Measurements from ENCODE around the gene RPS28. TPM values are rescaled to one million over a fixed set of nuclear protein-coding genes. Genes with fewer than 3 reads are reported as not detected.
"Not testable (repeated sequence)": the region's sequence is repeated elsewhere in the genome, so short reads cannot be mapped to it uniquely, and the experiment has no call there.

Gene RPS28
- total and polyA plus RNA-seq, 5 experiments from 2014 or later, result 3,024 to 4,165 (median 3,764) TPM

GRCh38 chr19:8336072-8336569, 14.8 kb downstream of the RPS28 start:
- no peak for ATAC-seq
- H3K4me1 Mint-ChIP-seq, result peaks cover 4 to 16% (median 7%) of the 10 kb centered on the region in 4 donors
- H3K27me3 Mint-ChIP-seq, result peaks cover 9 to 34% (median 19%) of the 10 kb centered on the region in 5 donors

GRCh38 chr19:8336660-8337059, 15.4 kb downstream of the RPS28 start:
- H3K4me1 Mint-ChIP-seq, result peaks cover 4 to 17% (median 8%) of the 10 kb centered on the region in 4 donors

More at GRCh38 chr19:8336072-8336569, 14.8 kb downstream of the RPS28 start:
- POLR2A ChIA-PET, result interaction anchor here (0.6 kb wide), 1 partner anchor 146 kb away, joined by 3 read pairs; no protein-coding TSS in a partner anchor
- Mint-ChIP-seq H3K4me3 (peak overlapping the region in 9 of 10 donors; percentile 50 to 77 (median 66)), H3K27ac (no peak overlapping the region), H3K36me3 (peaks cover 0 to 3% (median 0%) of the 10 kb centered on the region in 3 donors), H3K9me3 (no peaks in the 10 kb centered on the region)
- peak in 1 of 10 donors; percentile 56 for DNase-seq

GRCh38 chr19:8337728-8338127, 16.4 kb downstream of the RPS28 start:
- peak overlapping the region in 1 of 10 donors; percentile 14 for H3K4me3 Mint-ChIP-seq

More at GRCh38 chr19:8336660-8337059, 15.4 kb downstream of the RPS28 start:
- no peak overlapping the region for H3K4me3 Mint-ChIP-seq
- no peaks in the 10 kb centered on the region for H3K9me3 Mint-ChIP-seq
- H3K36me3 Mint-ChIP-seq, result peaks cover 0 to 3% (median 0%) of the 10 kb centered on the region in 3 donors
- POLR2A ChIA-PET, result interaction anchor here (0.6 kb wide), 2 partner anchors 120 to 145 kb away, joined by 3 read pairs; no protein-coding TSS in a partner anchor
- H3K27me3 Mint-ChIP-seq, result peaks cover 9 to 34% (median 19%) of the 10 kb centered on the region in 5 donors
- ATAC-seq, result no peak
- DNase-seq, result no peak
- no peak overlapping the region for H3K27ac Mint-ChIP-seq

GRCh38 chr19:8338835-8339234, 17.5 kb downstream of the RPS28 start:
- no peak for ATAC-seq
- DNase-seq, result no peak
- H3K4me1 Mint-ChIP-seq, result peaks cover 8 to 31% (median 15%) of the 10 kb centered on the region in 4 donors
- H3K36me3 Mint-ChIP-seq, result no peaks in the 10 kb centered on the region
- H3K27me3 Mint-ChIP-seq, result peaks cover 9 to 31% (median 19%) of the 10 kb centered on the region in 5 donors
- H3K27ac Mint-ChIP-seq, result peak overlapping the region in 1 of 10 donors; percentile 4
- POLR2A ChIA-PET, result no interaction called here
- H3K4me3 Mint-ChIP-seq, result peak overlapping the region in 1 of 10 donors; percentile 47
- H3K9me3 Mint-ChIP-seq, result no peaks in the 10 kb centered on the region

More at GRCh38 chr19:8337728-8338127, 16.4 kb downstream of the RPS28 start:
- peaks cover 0 to 3% (median 0%) of the 10 kb centered on the region in 3 donors for H3K36me3 Mint-ChIP-seq
- H3K4me1 Mint-ChIP-seq, result peaks cover 4 to 23% (median 8%) of the 10 kb centered on the region in 4 donors
- DNase-seq (no peak), ATAC-seq (no peak)
- no peaks in the 10 kb centered on the region for H3K9me3 Mint-ChIP-seq
- POLR2A ChIA-PET, result no interaction called here
- H3K27me3 Mint-ChIP-seq, result peaks cover 9 to 34% (median 19%) of the 10 kb centered on the region in 5 donors
- no peak overlapping the region for H3K27ac Mint-ChIP-seq

- H3K27me3 Mint-ChIP-seq, result peaks cover 9 to 27% (median 17%) of the 10 kb centered on the region in 5 donors
- no peak for ATAC-seq
- H3K36me3 Mint-ChIP-seq, result no peaks in the 10 kb centered on the region
- peaks cover 8 to 27% (median 17%) of the 10 kb centered on the region in 4 donors for H3K4me1 Mint-ChIP-seq
- H3K4me3 Mint-ChIP-seq, result no peak overlapping the region
- no peaks in the 10 kb centered on the region for H3K9me3 Mint-ChIP-seq
- POLR2A ChIA-PET, result interaction anchor here (0.5 to 0.8 kb wide), 3 partner anchors 12 to 215 kb away, joined by 3 to 4 read pairs (median 4); no protein-coding TSS in a partner anchor
- DNase-seq, result no peak
- H3K27ac Mint-ChIP-seq, result peak overlapping the region in 2 of 10 donors; percentile 22 to 78
Measured at GRCh38 chr19:8340341-8341096, 19.2 kb downstream of the RPS28 start.

GRCh38 chr19:8341504-8341903, 20.2 kb downstream of the RPS28 start:
- not testable (repeated sequence) for H3K36me3 Mint-ChIP-seq, H3K9me3 Mint-ChIP-seq, ATAC-seq, DNase-seq
- POLR2A ChIA-PET, result interaction anchor here (0.7 to 0.8 kb wide), 2 partner anchors 20 to 161 kb away, joined by 3 read pairs; partner anchors contain the start of genes NDUFA7 and RPS28
- Mint-ChIP-seq H3K4me3 (peak overlapping the region in 9 of 10 donors; percentile 33 to 86 (median 48)), H3K27ac (peak overlapping the region in 1 of 10 donors; percentile 63), H3K27me3 (peaks cover 7 to 19% (median 12%) of the 10 kb centered on the region in 5 donors), H3K4me1 (peaks cover 7 to 21% (median 15%) of the 10 kb centered on the region in 4 donors)

GRCh38 chr19:8342316-8342683, 21.0 kb downstream of the RPS28 start:
- DNase-seq, result no peak
- POLR2A ChIA-PET, result interaction anchor here (0.6 kb wide), 2 partner anchors 21 to 1544 kb away, joined by 3 to 4 read pairs; partner anchors contain the start of genes NDUFA7 and RPS28
- Mint-ChIP-seq H3K36me3 (no peaks in the 10 kb centered on the region), H3K27ac (peak overlapping the region in 3 of 10 donors; percentile 32 to 60 (median 33)), H3K4me1 (peaks cover 5 to 21% (median 15%) of the 10 kb centered on the region in 4 donors), H3K27me3 (peaks cover 4 to 13% (median 8%) of the 10 kb centered on the region in 5 donors), H3K4me3 (peak overlapping the region; percentile 43 to 87 (median 68)), H3K9me3 (no peaks in the 10 kb centered on the region)
- ATAC-seq, result no peak

- peaks cover 0 to 9% (median 6%) of the 10 kb centered on the region in 5 donors for H3K27me3 Mint-ChIP-seq
- POLR2A ChIA-PET, result interaction anchor here (0.6 to 1.3 kb wide), 2 partner anchors 11 to 21 kb away, joined by 4 read pairs; partner anchors contain the start of genes NDUFA7 and RPS28
- no peaks in the 10 kb centered on the region for H3K9me3 Mint-ChIP-seq
- H3K36me3 Mint-ChIP-seq, result no peaks in the 10 kb centered on the region
- H3K27ac Mint-ChIP-seq, result peak within 1 kb of the TSS in 8 of 10 donors; percentile 13 to 88 (median 60)
- ATAC-seq (peak; percentile 99), DNase-seq (peak; percentile 83 to 96 (median 88))
- peak within 1 kb of the TSS; percentile 72 to 88 (median 85) for H3K4me3 Mint-ChIP-seq
- peaks cover 5 to 21% (median 15%) of the 10 kb centered on the region in 4 donors for H3K4me1 Mint-ChIP-seq
Measured at GRCh38 chr19:8342684-8343482, 21.6 kb downstream of the RPS28 start, which contains the start of gene KANK3. TSS of gene KANK3 (minus strand) at chr19:8343262. CDS start at chr19:8337828, 5,434 bp downstream.

- Mint-ChIP-seq H3K4me1 (peaks cover 5 to 21% (median 13%) of the 10 kb centered on the region in 4 donors), H3K36me3 (no peaks in the 10 kb centered on the region), H3K27me3 (peaks cover 0 to 6% (median 3%) of the 10 kb centered on the region in 5 donors), H3K4me3 (peak overlapping the region; percentile 72 to 88 (median 85)), H3K27ac (peak overlapping the region in 8 of 10 donors; percentile 13 to 88 (median 60)), H3K9me3 (no peaks in the 10 kb centered on the region)
- DNase-seq, result no peak
- POLR2A ChIA-PET, result interaction anchor here (1.3 kb wide), 1 partner anchor 11 kb away, joined by 4 read pairs; no protein-coding TSS in a partner anchor
- no peak for ATAC-seq
Measured at GRCh38 chr19:8343483-8343844, 22.2 kb downstream of the RPS28 start.

- POLR2A ChIA-PET, H3K36me3 Mint-ChIP-seq, ATAC-seq, H3K27ac Mint-ChIP-seq, DNase-seq, H3K4me3 Mint-ChIP-seq, H3K9me3 Mint-ChIP-seq, H3K4me1 Mint-ChIP-seq: not testable (repeated sequence)
- H3K27me3 Mint-ChIP-seq, result peaks cover 2 to 24% (median 22%) of the 10 kb centered on the region in 5 donors
Measured at GRCh38 chr19:8349629-8350372, 28.5 kb downstream of the RPS28 start.

GRCh38 chr19:8352134-8352827, 31.0 kb downstream of the RPS28 start:
- no peak overlapping the region for H3K27ac Mint-ChIP-seq
- H3K36me3 Mint-ChIP-seq, result peaks cover 0 to 2% (median 0%) of the 10 kb centered on the region in 3 donors
- H3K27me3 Mint-ChIP-seq, result peaks cover 2 to 24% (median 22%) of the 10 kb centered on the region in 5 donors
- DNase-seq (no peak), ATAC-seq (no peak)
- peaks cover 0 to 4% (median 2%) of the 10 kb centered on the region in 4 donors for H3K4me1 Mint-ChIP-seq
- H3K4me3 Mint-ChIP-seq, result no peak overlapping the region
- H3K9me3 Mint-ChIP-seq, result no peaks in the 10 kb centered on the region
- POLR2A ChIA-PET, result interaction anchor here (0.6 to 1.4 kb wide), 5 partner anchors 10 to 287 kb away, joined by 3 to 8 read pairs (median 4); partner anchors contain the start of genes NDUFA7 and RPS28

Measured in naive thymus-derived CD8-positive, alpha-beta T cell (primary cell).